ENCODE data around the gene LEO1.
A peak's percentile ranks its signal among the peaks of the same experiment; 100 is the strongest.
"Not testable (repeated sequence)": the region's sequence is repeated elsewhere in the genome, so short reads cannot be mapped to it uniquely, and the experiment has no call there.

The LEO1 gene

DNA sequence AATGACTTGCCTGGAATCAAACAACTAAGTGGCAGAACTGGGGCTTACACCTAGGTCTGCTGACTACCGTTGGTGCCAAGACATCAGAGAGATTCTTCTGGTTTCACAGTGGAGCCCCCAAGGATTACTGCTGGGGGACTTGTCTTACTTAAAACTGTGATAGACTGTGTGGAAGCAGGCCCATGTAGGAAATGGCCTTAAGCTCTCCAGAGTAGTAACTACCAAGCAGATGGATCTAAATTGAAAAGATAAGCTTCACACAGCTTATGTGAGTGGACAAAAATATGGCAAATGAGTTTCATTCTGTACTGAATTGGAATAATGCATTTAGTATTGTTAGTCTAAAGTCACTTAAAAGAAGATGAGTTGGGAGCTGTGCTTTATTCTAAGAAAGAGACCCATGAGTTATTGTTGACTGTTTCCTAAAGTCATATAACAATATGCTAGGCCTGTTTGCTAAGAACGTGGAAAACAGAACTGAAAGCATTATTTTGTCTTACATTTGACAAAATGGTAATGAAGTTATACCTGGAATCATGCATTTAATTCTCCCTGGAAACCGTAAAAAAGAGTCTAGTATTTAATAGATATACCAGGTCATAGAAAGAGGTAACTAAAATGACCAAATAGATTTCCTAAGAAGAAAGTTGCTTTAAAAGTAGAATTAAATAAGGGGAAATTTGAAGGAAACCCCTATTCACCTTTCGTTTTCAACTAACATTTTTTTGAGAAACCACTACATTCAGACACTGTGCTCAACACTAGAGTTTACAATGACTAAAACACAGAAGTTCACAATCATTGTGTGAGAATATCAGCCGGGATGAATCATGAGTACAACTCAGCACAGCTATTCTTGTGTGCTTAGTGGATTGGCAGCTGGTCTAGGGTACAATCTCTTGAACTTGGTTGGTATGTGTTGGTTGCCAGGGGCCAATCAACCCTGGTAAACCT lies 34.4 kb upstream of the LEO1 start:
- DNase-seq: no peak
- intact Hi-C loops (cut with DNase I): no loop called here

DNA sequence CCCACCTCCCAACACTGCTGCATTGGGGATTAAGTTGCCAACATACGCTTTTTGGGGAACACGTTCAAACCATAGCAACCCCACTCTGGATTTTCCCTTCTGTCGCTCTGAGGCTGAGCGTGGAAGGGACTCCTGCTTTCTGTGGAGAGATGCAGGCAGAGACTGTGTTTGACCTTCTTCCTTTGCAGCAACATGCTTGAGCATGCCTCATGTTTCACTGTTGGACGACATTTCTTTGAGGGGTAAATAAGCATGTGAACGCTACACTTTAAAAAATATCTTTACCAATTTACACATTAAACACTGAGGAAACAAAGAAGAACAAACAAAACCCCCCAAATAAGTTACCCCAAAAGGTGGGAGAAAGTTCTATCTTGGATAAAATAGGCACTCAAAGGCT lies 33.2 kb upstream of the LEO1 start:
- no peak for DNase-seq
- intact Hi-C loops (cut with DNase I): no loop called here

GRCh38 chr15:52003710-52004109 lies 32.1 kb upstream of the LEO1 start:
- intact Hi-C loops (cut with DNase I): no loop called here

GRCh38 chr15:52003089-52003488 lies 31.5 kb upstream of the LEO1 start:
- intact Hi-C loops (cut with DNase I); DNase-seq: not testable (repeated sequence)

More at GRCh38 chr15:52003710-52004109, 32.1 kb upstream of the LEO1 start:
- no peak for DNase-seq

- intact Hi-C loops (cut with DNase I): no loop called here
Measured at GRCh38 chr15:52002351-52002750, 30.8 kb upstream of the LEO1 start.

GRCh38 chr15:51992953-51993352 lies 21.4 kb upstream of the LEO1 start:
- intact Hi-C loops (cut with DNase I): no loop called here
- DNase-seq: no peak

More at GRCh38 chr15:52002351-52002750, 30.8 kb upstream of the LEO1 start:
- DNase-seq: no peak

GRCh38 chr15:51991141-51991540 lies 19.6 kb upstream of the LEO1 start:
- intact Hi-C loops (cut with DNase I): no loop called here

DNA sequence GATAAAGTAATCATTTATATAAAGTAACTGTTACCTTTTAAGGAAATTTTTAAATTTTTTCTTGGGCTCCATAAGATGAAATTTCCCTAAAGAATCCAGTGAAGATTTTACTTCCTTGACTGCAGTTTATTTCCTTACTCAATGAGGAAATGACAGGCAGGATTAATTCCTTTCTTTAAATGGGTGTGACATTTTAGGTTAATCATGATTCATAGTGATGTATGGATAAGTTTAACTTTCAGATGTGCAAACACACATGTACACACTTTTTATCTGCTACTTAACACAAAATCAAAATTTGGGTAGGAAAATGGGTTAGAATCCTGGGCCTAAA lies 11.2 kb upstream of the LEO1 start:
- intact Hi-C loops (cut with DNase I): loop anchor here (1.0 to 5.0 kb wide), 2 partner anchors 95 to 157 kb away; no protein-coding TSS in a partner anchor
- DNase-seq: no peak

More at GRCh38 chr15:51991141-51991540, 19.6 kb upstream of the LEO1 start:
- no peak for DNase-seq

GRCh38 chr15:51982013-51982769 lies 10.6 kb upstream of the LEO1 start:
- DNase-seq: peak in 2 of 10 donors; percentile 30 to 40
- intact Hi-C loops (cut with DNase I): loop anchor here (1.0 to 5.0 kb wide), 2 partner anchors 95 to 157 kb away; no protein-coding TSS in a partner anchor

GRCh38 chr15:51973775-51974174 lies 2.2 kb upstream of the LEO1 start:
- intact Hi-C loops (cut with DNase I): loop anchor here (5.0 kb wide), 2 partner anchors 44 to 164 kb away; partner anchors contain the start of gene MAPK6
- DNase-seq: no peak

- DNase-seq: no peak
- intact Hi-C loops (cut with DNase I): loop anchor here (5.0 kb wide), 2 partner anchors 44 to 164 kb away; partner anchors contain the start of gene MAPK6
Measured at GRCh38 chr15:51973220-51973619, 1.6 kb upstream of the LEO1 start.

- intact Hi-C loops (cut with DNase I): loop anchor here (5.0 kb wide), 2 partner anchors 46 to 166 kb away; partner anchors contain the start of gene MAPK6
- no peak for DNase-seq
Measured at GRCh38 chr15:51971032-51971374, 575 bp downstream of the LEO1 start.

DNA sequence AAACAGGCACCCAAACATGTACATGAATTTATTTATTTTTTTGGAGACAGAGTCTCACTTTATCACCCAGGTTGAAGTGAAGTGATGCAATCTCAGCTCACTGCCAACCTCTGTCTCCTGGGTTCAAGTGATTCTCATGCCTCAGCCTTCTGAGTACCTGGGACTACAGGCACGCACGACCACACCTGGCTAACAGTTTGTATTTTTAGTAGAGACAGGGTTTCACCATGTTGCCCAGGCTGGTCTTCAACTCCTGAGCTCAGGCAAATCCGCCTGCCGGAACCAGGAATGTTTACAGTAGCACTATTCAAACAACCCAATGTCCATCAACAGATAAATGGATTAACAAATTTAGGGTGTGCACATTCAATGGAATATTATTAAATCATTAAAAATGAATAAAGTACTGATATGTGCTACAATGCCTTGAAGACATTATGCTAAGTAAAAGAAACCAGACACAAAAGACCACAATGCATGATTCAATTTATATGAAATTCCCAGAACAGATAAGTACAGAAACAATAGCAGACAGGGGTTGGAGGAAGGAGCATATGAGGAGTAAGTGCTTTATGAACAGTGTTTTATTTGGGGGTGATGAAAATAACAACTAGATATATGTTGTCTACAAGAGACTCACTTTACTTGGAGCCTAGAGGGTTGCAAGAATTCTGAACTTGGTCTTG lies 1.3 kb downstream of the LEO1 start:
- peak in 1 of 10 donors; percentile 20 for DNase-seq
- intact Hi-C loops (cut with DNase I): loop anchor here (5.0 kb wide), 2 partner anchors 47 to 167 kb away; partner anchors contain the start of gene MAPK6

DNA sequence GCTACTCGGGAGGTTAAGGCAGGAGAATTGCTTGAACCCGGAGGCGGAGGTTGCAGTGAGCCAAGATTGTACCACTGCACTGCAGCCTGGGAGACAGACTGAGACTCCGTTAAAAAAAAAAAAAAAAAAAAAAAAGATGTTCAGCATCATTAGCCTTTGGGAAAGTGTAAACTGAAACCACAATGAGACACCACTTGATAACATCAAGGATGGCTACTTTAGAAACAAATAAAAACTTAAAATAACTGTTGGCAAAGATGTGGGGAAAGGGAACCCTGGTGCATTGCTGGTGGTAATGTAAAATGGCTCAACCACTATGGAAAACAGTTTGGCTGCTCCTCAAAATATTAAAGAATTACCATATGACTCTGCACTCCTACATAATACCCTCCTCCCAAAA lies 1.9 kb downstream of the LEO1 start:
- intact Hi-C loops (cut with DNase I): loop anchor here (5.0 kb wide), 2 partner anchors 48 to 168 kb away; partner anchors contain the start of gene MAPK6
- DNase-seq: no peak

GRCh38 chr15:51967583-51967982 lies 4.0 kb downstream of the LEO1 start:
- intact Hi-C loops (cut with DNase I): no loop called here
- DNase-seq: no peak

DNA sequence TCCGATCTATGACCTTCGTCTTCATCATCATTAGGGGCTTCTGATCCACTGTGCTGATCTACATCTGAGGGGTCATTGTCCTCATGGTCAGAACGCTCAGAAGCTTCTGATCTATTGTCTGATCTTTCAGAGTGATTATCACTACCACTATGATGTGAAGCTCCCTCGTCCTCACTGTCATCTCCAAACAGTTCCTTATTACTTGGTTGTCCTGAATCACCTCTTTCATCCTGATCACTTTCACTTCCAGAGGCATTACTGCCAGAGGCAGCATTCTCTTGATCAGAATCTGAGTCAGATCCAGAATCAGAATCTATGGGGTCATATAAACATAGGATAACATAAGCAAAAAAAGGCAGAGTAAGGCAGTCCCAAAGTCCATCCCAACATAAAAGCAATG lies 5.4 kb downstream of the LEO1 start:
- intact Hi-C loops (cut with DNase I): no loop called here
- no peak for DNase-seq

- DNase-seq: no peak
- intact Hi-C loops (cut with DNase I): no loop called here
Measured at GRCh38 chr15:51965691-51966090, 5.9 kb downstream of the LEO1 start.

DNA sequence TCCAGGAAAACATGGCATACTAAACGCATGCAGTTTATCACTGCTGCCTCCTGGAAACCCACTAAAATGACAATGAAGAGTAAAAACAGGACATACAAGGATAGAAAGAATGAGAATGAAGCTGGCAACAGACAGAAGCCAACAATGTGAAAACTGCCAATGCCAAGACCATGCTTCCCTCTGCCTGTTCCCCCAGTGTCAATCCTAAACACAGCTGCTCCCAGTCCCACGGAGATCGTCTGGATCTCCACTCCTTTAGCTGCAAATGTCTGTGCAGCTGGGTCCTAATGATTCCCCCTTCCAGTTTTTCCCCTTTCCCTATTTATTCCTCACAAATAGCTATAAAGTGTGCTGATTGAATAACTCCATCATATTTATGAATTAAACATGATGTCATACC lies 16.1 kb downstream of the LEO1 start:
- intact Hi-C loops (cut with DNase I): no loop called here
- DNase-seq: no peak

- intact Hi-C loops (cut with DNase I): no loop called here
Measured at GRCh38 chr15:51952805-51953204, 18.8 kb downstream of the LEO1 start.

DNA sequence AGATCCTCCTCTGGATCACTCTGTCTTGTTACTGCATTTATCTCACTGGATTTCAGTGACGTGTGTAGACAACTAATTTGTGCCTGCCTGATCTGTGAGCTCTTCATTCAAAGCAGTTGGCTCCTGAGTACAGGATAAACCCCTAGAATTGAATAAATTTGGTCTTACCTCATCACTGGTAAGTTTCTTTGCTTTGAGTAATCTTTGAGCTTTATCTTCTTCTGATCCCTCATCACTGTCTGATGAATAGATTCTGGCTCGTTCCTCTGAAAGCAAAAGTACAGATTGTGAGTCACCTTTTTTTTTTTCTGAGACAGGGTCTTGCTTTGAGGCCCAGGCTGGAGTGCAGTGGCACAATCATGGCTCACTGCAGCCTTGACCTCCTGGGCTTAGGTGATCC lies 24.5 kb downstream of the LEO1 start:
- DNase-seq: no peak
- intact Hi-C loops (cut with DNase I): no loop called here

More at GRCh38 chr15:51952805-51953204, 18.8 kb downstream of the LEO1 start:
- DNase-seq: no peak

All from posterior cingulate gyrus (tissue), 11 donors.